HepG2 (cell line): Measurements from ENCODE around the gene ALB. TPM values are rescaled to one million over a fixed set of nuclear protein-coding genes. Genes with fewer than 3 reads are reported as not detected.
A peak's percentile ranks its signal among the peaks of the same experiment; 100 is the strongest.

Experiments
- FOXM1 ChIP-seq: sonication (generic); formaldehyde crosslinking; IDR thresholded peaks from 2 replicates; pipeline ENCODE4 v1.5.0; 2020; ENCODE audit warnings: missing genetic modification reagents
- FOXO1 ChIP-seq: sonication (generic); formaldehyde crosslinking; IDR thresholded peaks from 2 replicates; pipeline ENCODE4 v1.4.0; 2020; ENCODE audit warnings: missing genetic modification reagents
- HHEX ChIP-seq: IDR thresholded peaks from 2 replicates; pipeline ENCODE4 v1.6.1; 2016; ENCODE audit warnings: control low read depth
- HNRNPK ChIP-seq: fragments of 200-400 bp; formaldehyde crosslinking; IDR thresholded peaks from 2 replicates; pipeline ENCODE4 v1.6.1; 2018; ENCODE audit warnings: low read length, low read depth, moderate library complexity, mild to moderate bottlenecking; ENCODE audit not compliant: poor library complexity, severe bottlenecking
- MAFF ChIP-seq: IDR thresholded peaks from 2 replicates; pipeline ENCODE4 v1.6.1; 2011; ENCODE audit warnings: low read depth, low read length, improper control_type of control experiment
- NFIB ChIP-seq: sonication (generic); formaldehyde crosslinking; IDR thresholded peaks from 2 replicates; pipeline ENCODE4 v1.9.0; 2021; ENCODE audit warnings: missing genetic modification reagents, mild to moderate bottlenecking, borderline replicate concordance
- ZNF234 ChIP-seq: sonication (generic); formaldehyde crosslinking; conservative IDR thresholded peaks from 2 replicates; pipeline ENCODE4 v1.5.1; 2020; ENCODE audit warnings: mild to moderate bottlenecking, missing genetic modification reagents
- polyA plus RNA-seq, 8 experiments: library from polyadenylated mRNA; depleted of rRNA in 3 of 8; stranded (reverse) in 7 of 8; unstranded in 1 of 8; fragments of >200 nt; fragmentation: Illumina TruSeq in 4 of 8; extraction: Trizol in 4 of 8; gene quantifications; 2 replicates each; pipeline versions ENCODE4 v1.2.1 to v1.2.3, GENCODE V29; 2011 to 2016; ENCODE audit warnings: low read depth in 4 of 8, missing spikeins in 1 of 8, mixed read lengths in 1 of 8; ENCODE audit not compliant: insufficient read depth in 1 of 8
- total RNA-seq, 5 experiments: library from RNA; depleted of rRNA; stranded (reverse); fragments of >200 nt; fragmentation: Illumina TruSeq; extraction: Trizol; gene quantifications; 2 replicates each; pipeline ENCODE4 v1.2.3, GENCODE V29; 2016; ENCODE audit warnings: low read depth in 1 of 5
- TF ChIP-seq, protein P1 (sequence below): sonication (generic); formaldehyde crosslinking; IDR thresholded peaks from 2 replicates; pipeline ENCODE4 v1.4.0; 2020; ENCODE audit warnings: missing genetic modification reagents
- TF ChIP-seq, protein P2 (sequence below): sonication (generic); formaldehyde crosslinking; IDR thresholded peaks from 2 replicates; pipeline ENCODE4 v1.5.0; 2020; ENCODE audit warnings: mild to moderate bottlenecking, missing genetic modification reagents, borderline replicate concordance
- TF ChIP-seq, protein P3 (sequence below): sonication (generic); formaldehyde crosslinking; IDR thresholded peaks from 2 replicates; pipeline ENCODE4 v1.9.0; 2022; ENCODE audit warnings: missing genetic modification reagents, mild to moderate bottlenecking, borderline replicate concordance
- TF ChIP-seq, protein P4 (sequence below): sonication (generic); formaldehyde crosslinking; IDR thresholded peaks from 2 replicates; pipeline ENCODE4 v1.4.0; 2020; ENCODE audit warnings: low read depth, mild to moderate bottlenecking, missing genetic modification reagents

Gene ALB
- total and polyA plus RNA-seq, 2 of the 13 experiments (the other 11 are each of a cell fraction or from before 2014, with no cell fraction given) = 22,259 to 22,625 TPM

DNA sequence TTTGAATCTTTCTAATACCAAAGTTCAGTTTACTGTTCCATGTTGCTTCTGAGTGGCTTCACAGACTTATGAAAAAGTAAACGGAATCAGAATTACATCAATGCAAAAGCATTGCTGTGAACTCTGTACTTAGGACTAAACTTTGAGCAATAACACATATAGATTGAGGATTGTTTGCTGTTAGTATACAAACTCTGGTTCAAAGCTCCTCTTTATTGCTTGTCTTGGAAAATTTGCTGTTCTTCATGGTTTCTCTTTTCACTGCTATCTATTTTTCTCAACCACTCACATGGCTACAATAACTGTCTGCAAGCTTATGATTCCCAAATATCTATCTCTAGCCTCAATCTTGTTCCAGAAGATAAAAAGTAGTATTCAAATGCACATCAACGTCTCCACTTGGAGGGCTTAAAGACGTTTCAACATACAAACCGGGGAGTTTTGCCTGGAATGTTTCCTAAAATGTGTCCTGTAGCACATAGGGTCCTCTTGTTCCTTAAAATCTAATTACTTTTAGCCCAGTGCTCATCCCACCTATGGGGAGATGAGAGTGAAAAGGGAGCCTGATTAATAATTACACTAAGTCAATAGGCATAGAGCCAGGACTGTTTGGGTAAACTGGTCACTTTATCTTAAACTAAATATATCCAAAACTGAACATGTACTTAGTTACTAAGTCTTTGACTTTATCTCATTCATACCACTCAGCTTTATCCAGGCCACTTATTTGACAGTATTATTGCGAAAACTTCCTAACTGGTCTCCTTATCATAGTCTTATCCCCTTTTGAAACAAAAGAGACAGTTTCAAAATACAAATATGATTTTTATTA is 28.3 kb downstream of the ALB start (continued):
- TF ChIP-seq FOXO1 (CRISPR knock-in tag) = peak; percentile 96
- TF ChIP-seq FOXM1 = no peak
- peak; percentile 44; the same call in 1 of the 2 replicates for TF ChIP-seq MAFF
- TF ChIP-seq, protein P1, sequence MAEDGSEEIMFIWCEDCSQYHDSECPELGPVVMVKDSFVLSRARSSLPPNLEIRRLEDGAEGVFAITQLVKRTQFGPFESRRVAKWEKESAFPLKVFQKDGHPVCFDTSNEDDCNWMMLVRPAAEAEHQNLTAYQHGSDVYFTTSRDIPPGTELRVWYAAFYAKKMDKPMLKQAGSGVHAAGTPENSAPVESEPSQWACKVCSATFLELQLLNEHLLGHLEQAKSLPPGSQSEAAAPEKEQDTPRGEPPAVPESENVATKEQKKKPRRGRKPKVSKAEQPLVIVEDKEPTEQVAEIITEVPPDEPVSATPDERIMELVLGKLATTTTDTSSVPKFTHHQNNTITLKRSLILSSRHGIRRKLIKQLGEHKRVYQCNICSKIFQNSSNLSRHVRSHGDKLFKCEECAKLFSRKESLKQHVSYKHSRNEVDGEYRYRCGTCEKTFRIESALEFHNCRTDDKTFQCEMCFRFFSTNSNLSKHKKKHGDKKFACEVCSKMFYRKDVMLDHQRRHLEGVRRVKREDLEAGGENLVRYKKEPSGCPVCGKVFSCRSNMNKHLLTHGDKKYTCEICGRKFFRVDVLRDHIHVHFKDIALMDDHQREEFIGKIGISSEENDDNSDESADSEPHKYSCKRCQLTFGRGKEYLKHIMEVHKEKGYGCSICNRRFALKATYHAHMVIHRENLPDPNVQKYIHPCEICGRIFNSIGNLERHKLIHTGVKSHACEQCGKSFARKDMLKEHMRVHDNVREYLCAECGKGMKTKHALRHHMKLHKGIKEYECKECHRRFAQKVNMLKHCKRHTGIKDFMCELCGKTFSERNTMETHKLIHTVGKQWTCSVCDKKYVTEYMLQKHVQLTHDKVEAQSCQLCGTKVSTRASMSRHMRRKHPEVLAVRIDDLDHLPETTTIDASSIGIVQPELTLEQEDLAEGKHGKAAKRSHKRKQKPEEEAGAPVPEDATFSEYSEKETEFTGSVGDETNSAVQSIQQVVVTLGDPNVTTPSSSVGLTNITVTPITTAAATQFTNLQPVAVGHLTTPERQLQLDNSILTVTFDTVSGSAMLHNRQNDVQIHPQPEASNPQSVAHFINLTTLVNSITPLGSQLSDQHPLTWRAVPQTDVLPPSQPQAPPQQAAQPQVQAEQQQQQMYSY = no peak; the same call in 1 of the 2 replicates
- TF ChIP-seq NFIB (CRISPR knock-in tag) = no peak
- TF ChIP-seq ZNF234 (CRISPR knock-in tag) = no peak
- TF ChIP-seq, protein P2, sequence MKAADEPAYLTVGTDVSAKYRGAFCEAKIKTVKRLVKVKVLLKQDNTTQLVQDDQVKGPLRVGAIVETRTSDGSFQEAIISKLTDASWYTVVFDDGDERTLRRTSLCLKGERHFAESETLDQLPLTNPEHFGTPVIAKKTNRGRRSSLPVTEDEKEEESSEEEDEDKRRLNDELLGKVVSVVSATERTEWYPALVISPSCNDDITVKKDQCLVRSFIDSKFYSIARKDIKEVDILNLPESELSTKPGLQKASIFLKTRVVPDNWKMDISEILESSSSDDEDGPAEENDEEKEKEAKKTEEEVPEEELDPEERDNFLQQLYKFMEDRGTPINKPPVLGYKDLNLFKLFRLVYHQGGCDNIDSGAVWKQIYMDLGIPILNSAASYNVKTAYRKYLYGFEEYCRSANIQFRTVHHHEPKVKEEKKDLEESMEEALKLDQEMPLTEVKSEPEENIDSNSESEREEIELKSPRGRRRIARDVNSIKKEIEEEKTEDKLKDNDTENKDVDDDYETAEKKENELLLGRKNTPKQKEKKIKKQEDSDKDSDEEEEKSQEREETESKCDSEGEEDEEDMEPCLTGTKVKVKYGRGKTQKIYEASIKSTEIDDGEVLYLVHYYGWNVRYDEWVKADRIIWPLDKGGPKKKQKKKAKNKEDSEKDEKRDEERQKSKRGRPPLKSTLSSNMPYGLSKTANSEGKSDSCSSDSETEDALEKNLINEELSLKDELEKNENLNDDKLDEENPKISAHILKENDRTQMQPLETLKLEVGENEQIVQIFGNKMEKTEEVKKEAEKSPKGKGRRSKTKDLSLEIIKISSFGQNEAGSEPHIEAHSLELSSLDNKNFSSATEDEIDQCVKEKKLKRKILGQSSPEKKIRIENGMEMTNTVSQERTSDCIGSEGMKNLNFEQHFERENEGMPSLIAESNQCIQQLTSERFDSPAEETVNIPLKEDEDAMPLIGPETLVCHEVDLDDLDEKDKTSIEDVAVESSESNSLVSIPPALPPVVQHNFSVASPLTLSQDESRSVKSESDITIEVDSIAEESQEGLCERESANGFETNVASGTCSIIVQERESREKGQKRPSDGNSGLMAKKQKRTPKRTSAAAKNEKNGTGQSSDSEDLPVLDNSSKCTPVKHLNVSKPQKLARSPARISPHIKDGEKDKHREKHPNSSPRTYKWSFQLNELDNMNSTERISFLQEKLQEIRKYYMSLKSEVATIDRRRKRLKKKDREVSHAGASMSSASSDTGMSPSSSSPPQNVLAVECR (CRISPR knock-in tag) = no peak
- no peak for TF ChIP-seq HNRNPK
- TF ChIP-seq, protein P3, sequence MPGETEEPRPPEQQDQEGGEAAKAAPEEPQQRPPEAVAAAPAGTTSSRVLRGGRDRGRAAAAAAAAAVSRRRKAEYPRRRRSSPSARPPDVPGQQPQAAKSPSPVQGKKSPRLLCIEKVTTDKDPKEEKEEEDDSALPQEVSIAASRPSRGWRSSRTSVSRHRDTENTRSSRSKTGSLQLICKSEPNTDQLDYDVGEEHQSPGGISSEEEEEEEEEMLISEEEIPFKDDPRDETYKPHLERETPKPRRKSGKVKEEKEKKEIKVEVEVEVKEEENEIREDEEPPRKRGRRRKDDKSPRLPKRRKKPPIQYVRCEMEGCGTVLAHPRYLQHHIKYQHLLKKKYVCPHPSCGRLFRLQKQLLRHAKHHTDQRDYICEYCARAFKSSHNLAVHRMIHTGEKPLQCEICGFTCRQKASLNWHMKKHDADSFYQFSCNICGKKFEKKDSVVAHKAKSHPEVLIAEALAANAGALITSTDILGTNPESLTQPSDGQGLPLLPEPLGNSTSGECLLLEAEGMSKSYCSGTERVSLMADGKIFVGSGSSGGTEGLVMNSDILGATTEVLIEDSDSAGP (CRISPR knock-in tag) = no peak
- peak; percentile 83 for TF ChIP-seq HHEX (CRISPR knock-in tag)
- TF ChIP-seq, protein P4, sequence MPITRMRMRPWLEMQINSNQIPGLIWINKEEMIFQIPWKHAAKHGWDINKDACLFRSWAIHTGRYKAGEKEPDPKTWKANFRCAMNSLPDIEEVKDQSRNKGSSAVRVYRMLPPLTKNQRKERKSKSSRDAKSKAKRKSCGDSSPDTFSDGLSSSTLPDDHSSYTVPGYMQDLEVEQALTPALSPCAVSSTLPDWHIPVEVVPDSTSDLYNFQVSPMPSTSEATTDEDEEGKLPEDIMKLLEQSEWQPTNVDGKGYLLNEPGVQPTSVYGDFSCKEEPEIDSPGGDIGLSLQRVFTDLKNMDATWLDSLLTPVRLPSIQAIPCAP (CRISPR knock-in tag) = no peak
